Measurements from ENCODE around the gene SRSF3. TPM values are rescaled to one million over a fixed set of nuclear protein-coding genes. Genes with fewer than 3 reads are reported as not detected.
"Not testable (repeated sequence)": the region's sequence is repeated elsewhere in the genome, so short reads cannot be mapped to it uniquely, and the experiment has no call there.

Gene SRSF3
- total RNA-seq, 1 experiment from 2014 or later: 398 TPM

- Histone ChIP-seq H3K9me3 (replicated peaks) (no peaks in the 10 kb centered on the region), H3K36me3 (peaks cover 96% of the 10 kb centered on the region), H3K27me3 (replicated peaks) (no peaks in the 10 kb centered on the region; the same call in 1 of the 2 replicates), H3K4me3 (no peak overlapping the region), H3K4me1 (replicated peaks) (peaks cover 32% of the 10 kb centered on the region), H3K27ac (no peak overlapping the region)
- no peak for DNase-seq (ENCODE audit: low read depth in 1 of 2, low spot score in 2 of 2)
Observed at GRCh38 chr6:36604090-36605060, 10.2 kb downstream of the SRSF3 start.

DNA sequence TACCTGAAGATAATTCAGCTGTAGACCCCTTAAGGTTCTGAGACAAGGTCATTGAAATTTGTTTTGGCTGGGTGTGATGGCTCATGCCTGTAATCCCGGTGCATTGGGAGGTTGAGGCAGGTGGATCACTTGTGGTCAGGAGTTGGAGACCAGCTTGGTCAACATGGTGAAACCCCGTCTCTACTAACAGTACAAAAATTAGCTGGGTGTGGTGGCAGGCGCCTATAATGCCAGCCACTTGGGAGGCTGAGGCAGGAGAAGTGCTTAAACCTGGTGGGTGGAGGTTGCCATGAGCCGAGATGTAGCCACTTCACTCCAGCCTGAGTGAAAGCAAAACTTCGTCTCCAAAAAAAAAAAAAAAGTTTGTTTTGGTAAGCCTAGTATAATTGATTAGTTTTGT is 11.0 kb downstream of the SRSF3 start:
- H3K36me3 ChIP-seq: peaks cover 95% of the 10 kb centered on the region
- H3K4me1 ChIP-seq (replicated peaks): peaks cover 25% of the 10 kb centered on the region
- H3K27ac ChIP-seq: no peak overlapping the region

GRCh38 chr6:36605560-36606391 is 11.6 kb downstream of the SRSF3 start:
- DNase-seq (ENCODE audit: low read depth in 1 of 2, low spot score in 2 of 2): no peak
- H3K4me1 ChIP-seq (replicated peaks): peaks cover 20% of the 10 kb centered on the region
- H3K4me3 ChIP-seq: no peak overlapping the region
- no peak overlapping the region for H3K27ac ChIP-seq
- H3K9me3 ChIP-seq (replicated peaks): no peaks in the 10 kb centered on the region
- H3K27me3 ChIP-seq (replicated peaks): no peaks in the 10 kb centered on the region
- peaks cover 94% of the 10 kb centered on the region for H3K36me3 ChIP-seq

More for the DNA sequence above, 11.0 kb downstream of the SRSF3 start:
- Histone ChIP-seq H3K27me3 (replicated peaks) (no peaks in the 10 kb centered on the region; the same call in 1 of the 2 replicates), H3K4me3 (no peak overlapping the region), H3K9me3 (replicated peaks) (no peaks in the 10 kb centered on the region)
- no peak for DNase-seq (ENCODE audit: low read depth in 1 of 2, low spot score in 2 of 2)

GRCh38 chr6:36607305-36607682 is 13.1 kb downstream of the SRSF3 start:
- not testable (repeated sequence) for H3K4me3 ChIP-seq; H3K27me3 ChIP-seq (replicated peaks); H3K27ac ChIP-seq; H3K9me3 ChIP-seq (replicated peaks); DNase-seq (ENCODE audit: low read depth in 1 of 2, low spot score in 2 of 2)
- H3K36me3 ChIP-seq: peaks cover 94% of the 10 kb centered on the region
- H3K4me1 ChIP-seq (replicated peaks): peaks cover 17% of the 10 kb centered on the region

DNA sequence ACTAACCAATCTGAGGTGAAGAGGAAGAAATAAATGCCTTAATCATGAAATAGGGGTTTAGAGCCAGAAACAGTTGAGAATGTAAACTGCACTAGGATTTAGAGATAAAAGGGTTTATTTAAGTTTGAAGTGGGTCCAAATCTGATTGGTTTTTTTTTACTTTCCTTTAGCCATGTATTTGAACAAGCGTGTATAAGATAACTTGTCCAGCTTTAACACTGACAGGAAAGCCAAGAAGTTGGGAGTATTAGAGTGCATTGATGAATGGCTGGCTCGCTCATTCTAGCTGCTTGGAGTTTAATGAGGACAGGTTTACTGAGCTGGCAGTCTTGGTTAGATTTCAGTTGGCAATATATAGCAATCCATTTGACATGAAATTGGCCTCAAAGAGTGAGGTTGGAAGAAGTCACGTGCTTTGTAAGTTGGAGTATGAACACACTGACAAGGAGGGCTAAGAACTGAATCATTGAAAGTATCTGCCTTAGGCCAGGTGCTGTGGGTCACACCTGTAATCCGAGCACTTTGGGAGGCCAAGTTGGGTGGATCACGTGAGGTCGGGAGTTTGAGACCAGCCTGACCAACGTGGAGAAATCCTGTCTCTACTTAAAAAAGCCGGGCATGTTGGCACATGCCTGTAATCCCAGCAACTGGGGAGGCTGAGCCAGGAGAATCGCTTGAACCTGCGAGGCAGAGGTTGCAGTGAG is 13.7 kb downstream of the SRSF3 start:
- DNase-seq (ENCODE audit: low read depth in 1 of 2, low spot score in 2 of 2): no peak
- Histone ChIP-seq H3K9me3 (replicated peaks) (no peaks in the 10 kb centered on the region), H3K27me3 (replicated peaks) (no peaks in the 10 kb centered on the region), H3K27ac (no peak overlapping the region), H3K36me3 (peaks cover 94% of the 10 kb centered on the region), H3K4me3 (no peak overlapping the region), H3K4me1 (replicated peaks) (peaks cover 17% of the 10 kb centered on the region)

- peaks cover 17% of the 10 kb centered on the region for H3K4me1 ChIP-seq (replicated peaks)
- no peak overlapping the region for H3K27ac ChIP-seq
- no peak for DNase-seq (ENCODE audit: low read depth in 1 of 2, low spot score in 2 of 2)
- H3K36me3 ChIP-seq: peaks cover 94% of the 10 kb centered on the region
- no peaks in the 10 kb centered on the region for H3K27me3 ChIP-seq (replicated peaks)
- H3K4me3 ChIP-seq: no peak overlapping the region
- no peaks in the 10 kb centered on the region for H3K9me3 ChIP-seq (replicated peaks)
Observed at GRCh38 chr6:36608788-36609563, 14.8 kb downstream of the SRSF3 start.

DNA sequence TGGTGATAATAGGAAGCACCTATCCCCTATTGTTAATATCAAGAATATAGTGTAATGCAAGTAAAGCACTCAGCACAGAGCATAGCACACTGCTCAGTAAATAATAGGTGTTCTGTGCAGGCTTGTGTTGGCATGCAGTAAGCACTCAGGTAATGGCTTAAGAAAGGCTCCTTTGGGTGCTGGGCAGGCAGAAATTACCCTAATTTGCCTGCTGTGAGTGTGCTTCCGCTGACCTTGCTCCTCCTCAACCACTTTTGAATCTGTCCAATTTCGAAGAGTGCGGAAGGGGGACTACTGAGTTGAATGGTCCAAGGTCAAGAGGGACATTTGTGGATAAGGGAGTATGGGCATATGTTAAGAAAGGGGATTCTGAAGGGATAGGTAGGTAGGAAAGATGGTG is 15.4 kb downstream of the SRSF3 start:
- Histone ChIP-seq H3K4me3 (no peak overlapping the region), H3K27ac (no peak overlapping the region), H3K4me1 (replicated peaks) (peaks cover 13% of the 10 kb centered on the region), H3K9me3 (replicated peaks) (no peaks in the 10 kb centered on the region), H3K36me3 (peaks cover 89% of the 10 kb centered on the region), H3K27me3 (replicated peaks) (no peaks in the 10 kb centered on the region)
- DNase-seq (ENCODE audit: low read depth in 1 of 2, low spot score in 2 of 2): no peak

DNA sequence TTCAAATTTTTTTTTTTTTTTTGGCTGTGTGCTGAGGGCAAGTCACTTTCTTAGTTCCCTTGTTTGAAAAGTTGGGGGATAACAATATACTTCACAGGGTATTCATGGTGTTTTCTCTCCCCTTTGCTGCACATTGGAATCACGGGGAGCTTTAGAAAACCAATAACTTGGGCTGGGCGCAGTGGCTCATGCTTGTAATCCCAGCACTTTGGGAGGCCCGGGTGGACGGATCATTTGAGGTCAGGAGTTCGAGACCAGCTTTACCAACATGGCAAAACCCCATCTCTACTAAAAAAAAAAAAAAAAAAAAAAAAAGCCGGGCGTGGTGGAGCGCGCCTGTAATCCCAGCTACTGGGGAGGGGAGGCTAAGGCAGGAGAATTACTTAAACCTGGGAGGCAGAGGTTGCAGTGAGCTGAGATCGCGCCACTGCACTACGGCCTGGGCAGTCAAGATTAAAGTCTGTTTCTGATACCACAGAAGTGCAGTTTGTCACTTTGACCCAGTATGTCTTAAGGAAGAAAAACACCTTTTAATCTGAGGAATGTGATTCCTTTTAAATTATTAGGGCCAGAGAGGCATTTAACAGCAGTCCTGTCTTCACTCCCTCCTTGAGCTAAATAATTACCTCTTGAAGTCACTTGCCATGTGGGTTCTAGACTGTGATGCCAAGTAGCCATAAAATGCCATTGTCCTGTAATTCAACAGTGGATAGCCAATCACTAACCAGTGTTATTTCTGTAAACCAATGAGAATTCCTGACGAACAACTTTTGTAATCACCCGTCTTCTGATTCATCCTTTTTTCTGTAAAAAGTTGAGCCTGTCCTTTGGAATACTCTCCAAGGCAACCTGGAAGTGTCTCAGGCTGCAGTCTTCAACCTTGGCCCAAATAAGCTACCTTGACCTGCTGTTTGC is 16.1 kb downstream of the SRSF3 start:
- Histone ChIP-seq H3K36me3 (peaks cover 86% of the 10 kb centered on the region), H3K27me3 (replicated peaks) (no peaks in the 10 kb centered on the region), H3K27ac (peak overlapping the region; percentile 22), H3K4me1 (replicated peaks) (peaks cover 7% of the 10 kb centered on the region), H3K4me3 (no peak overlapping the region), H3K9me3 (replicated peaks) (no peaks in the 10 kb centered on the region)
- DNase-seq (ENCODE audit: low read depth in 1 of 2, low spot score in 2 of 2): no peak

GRCh38 chr6:36610956-36611336 is 16.8 kb downstream of the SRSF3 start:
- DNase-seq (ENCODE audit: low read depth in 1 of 2, low spot score in 2 of 2): no peak
- Histone ChIP-seq H3K4me1 (replicated peaks) (peaks cover 2% of the 10 kb centered on the region), H3K27ac (peak overlapping the region; percentile 22), H3K36me3 (peaks cover 82% of the 10 kb centered on the region), H3K27me3 (replicated peaks) (no peaks in the 10 kb centered on the region), H3K9me3 (replicated peaks) (no peaks in the 10 kb centered on the region), H3K4me3 (no peak overlapping the region)

DNA sequence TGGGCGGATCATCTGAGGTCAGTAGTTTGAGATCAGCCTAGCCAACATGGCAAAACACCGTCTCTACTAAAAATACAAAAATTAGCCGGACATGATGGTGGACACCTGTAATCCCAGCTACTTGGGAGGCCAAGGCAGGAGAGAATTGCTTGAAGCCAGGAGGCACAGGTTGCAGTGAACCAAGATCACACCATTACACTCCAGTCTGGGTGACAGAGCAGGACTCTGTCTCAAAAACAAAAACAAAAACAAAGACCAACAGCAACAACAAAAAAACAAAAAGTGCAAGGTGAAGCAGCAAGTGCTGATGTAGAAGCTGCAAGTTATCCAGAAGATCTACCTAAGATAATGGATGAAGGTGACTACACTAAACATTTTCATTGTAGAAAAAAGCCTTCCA is 17.5 kb downstream of the SRSF3 start:
- H3K27me3 ChIP-seq (replicated peaks); DNase-seq (ENCODE audit: low read depth in 1 of 2, low spot score in 2 of 2); H3K4me3 ChIP-seq; H3K27ac ChIP-seq; H3K9me3 ChIP-seq (replicated peaks); H3K4me1 ChIP-seq (replicated peaks): not testable (repeated sequence)
- peaks cover 82% of the 10 kb centered on the region for H3K36me3 ChIP-seq

- H3K27me3 ChIP-seq (replicated peaks): no peaks in the 10 kb centered on the region
- DNase-seq (ENCODE audit: low read depth in 1 of 2, low spot score in 2 of 2): no peak
- H3K4me1 ChIP-seq (replicated peaks): no peaks in the 10 kb centered on the region
- H3K27ac ChIP-seq: no peak overlapping the region
- H3K4me3 ChIP-seq: no peak overlapping the region
- H3K36me3 ChIP-seq: peaks cover 78% of the 10 kb centered on the region
- no peaks in the 10 kb centered on the region for H3K9me3 ChIP-seq (replicated peaks)
Observed at GRCh38 chr6:36612101-36612625, 18.0 kb downstream of the SRSF3 start.
